ENCODE results near the gene USP22. TPM values are rescaled to one million over a fixed set of nuclear protein-coding genes. Genes with fewer than 3 reads are reported as not detected.

USP22 gene
- total and polyA plus RNA-seq, 2 donors (not counting 1 experiment from before 2014, with no cell fraction given), result 235 TPM

- Histone ChIP-seq H4K20me1 (ENCODE audit: control insufficient read depth, extremely low read depth, insufficient read depth, low read length) (no peaks in the 10 kb centered on the region), H3K4me1 (ENCODE audit: control insufficient read depth, extremely low read depth, insufficient read depth, low read length) (no peaks in the 10 kb centered on the region), H3K27me3 (ENCODE audit: control insufficient read depth, insufficient read depth, low read length) (no peaks in the 10 kb centered on the region), H2AFZ (ENCODE audit: low read length) (no peak overlapping the region), H3K9me3 (ENCODE audit: control insufficient read depth, insufficient read depth, low read depth, low read length) (no peaks in the 10 kb centered on the region), H3K36me3 (ENCODE audit: control insufficient read depth, insufficient read depth, low read length) (no peaks in the 10 kb centered on the region), H3K9ac (ENCODE audit: insufficient read depth, low read length) (no peak overlapping the region), H3K79me2 (ENCODE audit: control insufficient read depth, insufficient read depth, low read length) (no peaks in the 10 kb centered on the region), H3K27ac (ENCODE audit: insufficient read depth, low read length) (no peak overlapping the region), H3K4me2 (ENCODE audit: extremely low read depth, insufficient read depth, low read length) (no peak overlapping the region), H3K4me3 (replicated peaks in 1 of 4; ENCODE audit: control extremely low read depth in 1 of 4, insufficient read depth in 1 of 4, low read depth in 3 of 4, low read length in 4 of 4) (no peak overlapping the region)
- no peak for TF ChIP-seq CTCF (conservative IDR thresholded peaks at IDR 0.05 in 1 of 2, IDR thresholded peaks at IDR 0.05 in 1 of 2; ENCODE audit: low read depth in 1 of 2, low read length in 2 of 2)
- TF ChIP-seq EZH2 (IDR thresholded peaks at IDR 0.05; ENCODE audit: low read length, missing control alignments), result no peak
- no peak for DNase-seq (ENCODE audit: low read depth in 2 of 2)
Observed at GRCh38 chr17:20988896-20989295, 53.9 kb downstream of the USP22 start.

- H3K27ac ChIP-seq (ENCODE audit: insufficient read depth, low read length), result no peak overlapping the region
- H3K36me3 ChIP-seq (ENCODE audit: control insufficient read depth, insufficient read depth, low read length), result no peaks in the 10 kb centered on the region
- no peak overlapping the region for H3K9ac ChIP-seq (ENCODE audit: insufficient read depth, low read length)
- no peaks in the 10 kb centered on the region for H3K9me3 ChIP-seq (ENCODE audit: control insufficient read depth, insufficient read depth, low read depth, low read length)
- no peak overlapping the region for H2AFZ ChIP-seq (ENCODE audit: low read length)
- H3K4me2 ChIP-seq (ENCODE audit: extremely low read depth, insufficient read depth, low read length), result no peak overlapping the region
- H3K79me2 ChIP-seq (ENCODE audit: control insufficient read depth, insufficient read depth, low read length), result no peaks in the 10 kb centered on the region
- no peaks in the 10 kb centered on the region for H3K4me1 ChIP-seq (ENCODE audit: control insufficient read depth, extremely low read depth, insufficient read depth, low read length)
- no peak for TF ChIP-seq EZH2 (IDR thresholded peaks at IDR 0.05; ENCODE audit: low read length, missing control alignments)
- no peak for TF ChIP-seq CTCF (conservative IDR thresholded peaks at IDR 0.05 in 1 of 2, IDR thresholded peaks at IDR 0.05 in 1 of 2; ENCODE audit: low read depth in 1 of 2, low read length in 2 of 2)
- H3K4me3 ChIP-seq (replicated peaks in 1 of 4; ENCODE audit: control extremely low read depth in 1 of 4, insufficient read depth in 1 of 4, low read depth in 3 of 4, low read length in 4 of 4), result no peak overlapping the region
- no peaks in the 10 kb centered on the region for H4K20me1 ChIP-seq (ENCODE audit: control insufficient read depth, extremely low read depth, insufficient read depth, low read length)
- DNase-seq (ENCODE audit: low read depth in 2 of 2), result no peak
- no peaks in the 10 kb centered on the region for H3K27me3 ChIP-seq (ENCODE audit: control insufficient read depth, insufficient read depth, low read length)
Observed at GRCh38 chr17:20988001-20988636, 54.7 kb downstream of the USP22 start.

- Histone ChIP-seq H3K27ac (ENCODE audit: insufficient read depth, low read length) (no peak overlapping the region), H3K79me2 (ENCODE audit: control insufficient read depth, insufficient read depth, low read length) (no peaks in the 10 kb centered on the region), H2AFZ (ENCODE audit: low read length) (no peak overlapping the region), H3K9me3 (ENCODE audit: control insufficient read depth, insufficient read depth, low read depth, low read length) (no peaks in the 10 kb centered on the region), H4K20me1 (ENCODE audit: control insufficient read depth, extremely low read depth, insufficient read depth, low read length) (no peaks in the 10 kb centered on the region), H3K4me1 (ENCODE audit: control insufficient read depth, extremely low read depth, insufficient read depth, low read length) (no peaks in the 10 kb centered on the region), H3K27me3 (ENCODE audit: control insufficient read depth, insufficient read depth, low read length) (no peaks in the 10 kb centered on the region), H3K4me2 (ENCODE audit: extremely low read depth, insufficient read depth, low read length) (no peak overlapping the region), H3K4me3 (replicated peaks in 1 of 4; ENCODE audit: control extremely low read depth in 1 of 4, insufficient read depth in 1 of 4, low read depth in 3 of 4, low read length in 4 of 4) (no peak overlapping the region), H3K36me3 (ENCODE audit: control insufficient read depth, insufficient read depth, low read length) (no peaks in the 10 kb centered on the region), H3K9ac (ENCODE audit: insufficient read depth, low read length) (no peak overlapping the region)
- no peak for DNase-seq (ENCODE audit: low read depth in 2 of 2)
- TF ChIP-seq CTCF (conservative IDR thresholded peaks at IDR 0.05 in 1 of 2, IDR thresholded peaks at IDR 0.05 in 1 of 2; ENCODE audit: low read depth in 1 of 2, low read length in 2 of 2), result no peak
- no peak for TF ChIP-seq EZH2 (IDR thresholded peaks at IDR 0.05; ENCODE audit: low read length, missing control alignments)
Observed at GRCh38 chr17:20987511-20987910, 55.3 kb downstream of the USP22 start.
